HS-27A (cell line): ENCODE data around the gene PTPRT.

ENCODE experiments used
- DNase-seq: peaks from one replicate; pipeline ENCODE4 v3.0.0-alpha.2; 2012; ENCODE audit warnings: low read depth, missing footprints

PTPRT gene

DNA sequence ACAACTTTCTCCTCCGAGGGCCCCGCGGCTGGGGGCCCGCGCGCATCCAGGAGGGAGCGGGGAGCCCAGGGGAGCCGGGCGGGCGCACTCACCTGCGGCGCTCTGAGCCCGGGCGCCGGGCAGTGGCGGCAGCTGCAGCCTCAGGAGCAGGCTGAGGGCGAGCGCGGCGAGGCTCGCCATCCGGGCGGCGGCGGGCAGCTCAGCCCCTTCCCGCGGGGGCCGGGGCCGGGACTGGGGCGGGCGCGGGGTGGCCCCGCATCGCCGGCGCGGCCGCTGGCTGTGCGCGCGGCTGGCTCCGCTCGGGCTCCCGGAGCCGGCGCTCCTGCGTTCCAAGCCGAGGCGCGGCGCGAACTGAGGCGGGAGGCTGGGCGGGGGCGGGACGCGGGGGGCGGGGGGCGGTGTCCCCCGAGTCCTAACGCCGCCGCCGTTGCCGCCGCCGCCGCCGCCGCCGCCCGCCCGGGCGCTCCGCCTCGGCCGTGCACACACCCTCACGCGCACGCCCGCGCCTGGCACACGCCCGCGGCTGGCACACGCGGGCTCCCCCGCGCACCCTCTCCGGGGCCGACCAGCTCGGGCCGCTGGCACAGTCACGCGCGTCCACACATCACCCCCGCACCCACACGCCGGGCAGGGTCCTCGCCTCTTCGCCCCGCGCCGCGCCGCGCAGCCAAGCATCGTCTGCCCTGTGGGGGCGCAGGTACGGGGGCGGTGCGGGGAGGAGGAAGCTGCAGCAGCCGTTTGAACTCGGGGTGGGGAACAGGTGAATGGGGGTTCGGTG lies at the start of gene PTPRT:
TSS of gene PTPRT (minus strand) at position 353 of the 778 bp plus-strand sequence. CDS start at position 180, 173 bp downstream.
- no peak for DNase-seq

DNA sequence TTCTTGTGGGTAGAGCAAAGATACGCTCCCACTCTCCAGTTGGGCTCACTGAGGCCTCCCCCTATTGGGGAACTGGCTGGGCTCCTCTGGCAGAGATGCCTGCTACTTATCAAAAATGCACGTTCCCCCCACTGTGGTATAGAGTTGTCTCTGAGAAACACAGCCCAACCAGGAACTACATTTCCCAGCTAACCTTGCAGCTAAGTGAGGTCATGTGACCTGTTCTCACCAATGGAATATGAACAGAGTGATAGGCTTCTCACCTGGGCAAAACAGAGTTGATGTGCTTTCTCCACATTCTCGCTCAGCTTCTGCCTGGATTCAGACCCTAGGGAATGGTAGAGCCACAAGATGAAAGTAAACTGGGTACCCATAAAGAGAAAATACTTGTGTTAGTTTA lies 49.1 kb upstream of the PTPRT start:
- no peak for DNase-seq

DNA sequence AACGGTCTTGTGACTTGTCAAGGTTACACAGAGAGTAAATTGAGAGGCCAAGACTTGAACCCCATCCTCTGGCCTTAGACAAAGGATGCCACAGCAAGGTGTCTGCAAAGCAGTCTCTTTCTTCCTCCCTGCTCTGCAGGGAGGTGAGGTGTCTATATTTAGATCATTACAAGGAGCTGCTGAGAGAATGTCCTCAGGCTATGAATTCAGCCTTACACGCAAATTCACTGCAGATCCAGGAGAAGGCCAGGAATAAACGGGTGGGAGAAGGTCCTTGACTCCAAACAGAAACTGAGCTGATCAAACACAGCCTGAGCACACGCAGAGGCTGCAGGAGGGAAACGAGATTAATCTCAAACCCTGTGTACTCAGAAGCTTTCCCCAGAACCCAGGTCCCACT lies 48.6 kb upstream of the PTPRT start:
- DNase-seq = no peak

DNA sequence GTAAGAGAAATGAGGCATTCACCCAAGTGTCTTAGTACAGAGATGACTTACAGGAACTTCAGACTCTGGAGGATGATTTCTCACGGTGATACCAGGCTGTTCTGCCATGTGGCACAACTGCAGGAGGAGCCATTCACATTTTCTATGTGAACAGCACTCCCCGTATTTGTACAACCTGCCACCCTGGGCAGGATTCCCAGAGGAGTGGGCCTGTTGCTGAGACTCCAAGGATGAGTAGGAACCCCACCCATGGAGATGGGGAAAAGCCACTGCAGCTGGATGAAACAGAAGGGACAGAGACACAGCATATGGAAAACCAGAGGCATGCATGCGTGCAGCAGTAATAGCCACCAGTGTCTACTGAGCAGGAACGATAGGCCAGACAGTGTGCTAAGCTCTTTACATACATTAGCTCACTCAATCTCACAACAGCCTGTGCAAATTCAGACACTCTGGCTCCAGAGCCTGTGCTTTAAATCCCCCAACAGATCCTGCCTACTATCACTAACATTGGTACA lies 48.0 kb upstream of the PTPRT start:
- no peak for DNase-seq

DNA sequence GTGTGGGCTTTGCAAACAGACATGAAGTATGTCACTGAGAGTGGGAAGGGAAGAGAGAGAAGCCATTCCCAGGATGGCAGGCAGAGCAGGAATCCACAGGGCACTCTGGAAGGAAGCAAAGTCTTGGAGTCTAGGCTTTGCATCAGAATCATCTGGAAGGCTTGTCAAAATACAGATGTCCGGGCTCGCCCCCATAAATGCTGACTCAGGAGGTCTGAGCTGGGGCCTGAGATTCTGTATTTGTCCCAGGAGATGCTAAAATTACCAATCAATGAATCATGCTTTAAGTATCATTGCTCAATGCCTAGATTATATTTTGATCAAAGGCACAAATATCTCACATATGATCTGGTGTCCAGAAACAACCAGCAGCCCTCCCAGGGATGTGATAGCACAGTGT lies 46.3 kb upstream of the PTPRT start:
- DNase-seq = no peak

DNA sequence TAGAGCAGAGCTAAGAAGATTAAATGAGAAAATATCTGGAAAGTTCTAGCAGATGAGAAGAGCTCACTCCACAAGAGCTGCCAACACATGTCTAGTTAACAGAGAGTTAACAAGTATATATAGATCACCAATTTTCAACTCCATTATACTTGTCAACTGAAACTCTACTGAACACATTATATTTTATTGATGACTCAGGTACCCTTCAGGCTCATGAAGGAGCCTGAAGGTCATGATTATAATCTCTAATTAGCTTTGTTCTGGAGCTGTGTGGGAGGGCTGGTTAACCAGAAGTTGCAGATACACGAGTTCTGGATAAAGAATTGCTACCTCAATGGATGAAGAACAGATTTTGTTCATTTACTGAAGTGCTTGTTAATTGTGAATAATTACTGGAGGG lies 42.1 kb upstream of the PTPRT start:
- no peak for DNase-seq

DNA sequence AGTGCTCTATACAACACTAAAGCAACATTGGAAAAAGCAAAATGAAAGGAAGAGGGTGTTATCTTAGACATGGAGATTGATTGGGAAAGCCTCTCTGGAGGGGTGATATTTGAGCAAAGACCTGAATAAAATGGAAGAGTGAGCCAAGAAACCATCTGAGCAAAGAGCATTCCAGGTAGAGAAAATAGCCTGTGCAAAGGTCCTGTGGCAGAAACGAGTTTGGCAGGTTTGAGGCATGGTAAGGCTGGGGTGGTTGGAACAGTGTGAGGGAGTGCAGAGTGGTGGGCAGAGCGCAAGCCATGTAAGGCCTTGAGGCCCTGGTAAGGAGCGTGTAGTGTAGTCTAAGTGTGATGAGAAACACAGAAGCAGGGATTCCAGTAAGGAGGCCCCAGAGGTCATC lies 40.0 kb upstream of the PTPRT start:
- DNase-seq = no peak

DNA sequence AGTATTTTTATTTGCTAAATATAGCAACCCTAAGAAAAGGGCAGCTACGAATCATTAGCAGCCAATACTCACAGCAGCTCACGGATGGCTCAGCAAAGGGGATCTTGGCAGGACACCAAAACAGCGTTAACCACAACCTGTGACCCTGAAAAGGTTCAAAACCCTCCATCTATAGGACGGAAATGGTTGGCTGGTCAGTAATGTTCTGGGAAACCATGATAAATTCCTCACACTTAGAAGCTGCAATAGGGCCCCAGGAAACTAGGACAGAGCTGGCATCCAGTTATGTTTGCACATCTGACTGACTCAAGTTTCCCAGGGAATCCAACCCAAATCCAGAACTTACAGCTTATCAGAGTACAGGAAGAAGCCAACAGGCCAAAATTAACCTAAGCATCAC lies 30.9 kb upstream of the PTPRT start:
- DNase-seq = no peak

DNA sequence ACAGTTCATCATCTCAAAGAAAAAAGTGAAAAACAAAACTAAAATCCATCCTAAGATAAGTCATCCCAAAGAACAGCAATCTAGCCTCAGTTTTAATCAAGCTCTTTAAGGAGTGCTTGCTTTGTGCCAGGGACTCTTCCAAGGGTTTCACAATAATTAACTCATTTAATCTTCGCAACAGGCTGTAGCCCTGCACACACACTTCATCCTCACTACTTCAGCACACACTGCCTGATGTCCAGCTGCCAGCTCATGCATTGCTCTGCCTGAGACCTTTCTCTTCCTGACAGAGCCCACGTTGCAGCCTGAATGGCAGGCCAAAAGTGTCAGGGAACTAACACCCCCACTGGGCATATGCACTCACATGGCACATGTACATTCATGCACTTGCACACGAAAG lies 21.2 kb upstream of the PTPRT start:
- DNase-seq = no peak

DNA sequence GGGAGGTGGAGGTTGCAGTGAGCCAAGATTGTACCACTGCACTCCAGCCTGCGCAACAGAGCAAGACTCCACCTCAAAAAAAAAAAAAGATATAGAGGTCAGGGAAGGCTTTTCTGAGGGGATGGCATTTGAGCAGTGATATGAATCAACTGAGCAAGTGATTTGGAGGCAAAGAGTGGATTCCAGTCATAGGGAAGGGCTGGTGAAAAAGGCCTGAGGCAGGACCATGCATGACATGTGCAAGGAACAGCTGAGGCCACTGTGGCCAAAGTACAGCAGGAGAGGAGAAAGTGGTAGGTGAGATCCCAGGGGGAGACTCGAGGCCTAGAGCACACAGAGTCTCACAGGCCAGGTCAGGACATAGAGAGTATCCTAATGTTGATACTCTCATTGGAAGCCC lies 20.1 kb upstream of the PTPRT start:
- no peak for DNase-seq

DNA sequence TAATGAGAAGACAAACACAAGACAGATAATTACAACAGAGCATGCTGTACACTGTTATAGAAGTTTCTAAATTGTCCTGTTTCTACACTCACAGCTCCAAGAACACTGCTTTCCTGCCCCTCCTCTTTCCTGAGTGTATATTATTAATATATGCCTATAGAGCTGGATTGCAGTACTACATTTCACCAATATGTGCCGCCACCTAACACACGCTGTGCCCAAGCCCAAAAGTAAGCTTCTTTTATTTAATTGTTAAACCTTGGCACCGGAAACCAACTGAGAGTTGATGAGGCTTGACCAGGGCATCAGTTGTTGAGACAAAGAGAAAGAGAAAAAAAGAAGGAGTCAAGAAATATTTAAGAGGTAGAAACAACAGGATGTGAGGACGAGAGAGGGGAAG lies 16.0 kb upstream of the PTPRT start:
- no peak for DNase-seq

DNA sequence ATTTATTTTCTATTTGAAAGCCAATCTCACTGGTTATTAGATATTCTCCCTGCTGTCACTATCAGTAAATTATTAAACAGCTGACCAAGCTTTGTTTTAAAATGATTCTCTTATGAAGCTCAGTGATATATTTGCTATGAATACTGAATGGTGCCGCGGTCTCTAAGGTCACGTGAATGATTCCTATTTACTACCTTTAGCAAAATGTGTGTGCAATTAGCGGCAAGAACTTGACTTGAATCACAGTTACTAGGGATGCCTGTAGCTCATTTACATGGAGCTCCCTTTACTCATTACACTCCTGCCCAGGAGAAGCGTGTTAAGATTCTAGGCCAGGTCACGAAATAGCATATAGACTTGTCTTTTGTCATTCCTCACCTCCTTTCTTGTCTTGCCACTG lies 12.4 kb upstream of the PTPRT start:
- DNase-seq = no peak

DNA sequence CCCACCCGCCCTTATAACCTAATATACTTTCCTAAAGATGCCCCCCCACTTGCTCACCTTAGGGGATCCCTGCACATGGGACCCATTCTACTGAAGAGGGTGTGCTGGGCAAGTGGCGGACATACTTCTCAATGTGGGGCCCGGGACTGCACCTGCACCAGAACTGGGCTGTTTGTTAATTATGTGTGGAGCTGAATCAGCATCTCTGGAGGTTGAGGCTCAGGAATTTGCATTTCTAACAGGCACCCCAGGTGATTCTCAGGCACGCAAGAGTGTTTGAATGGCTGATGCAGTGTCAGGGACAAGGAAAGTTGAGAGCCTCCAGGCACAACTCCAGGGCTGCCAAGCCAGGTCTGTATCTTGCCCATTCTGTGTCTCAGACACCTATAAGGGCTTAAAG lies 8.9 kb upstream of the PTPRT start:
- no peak for DNase-seq

DNA sequence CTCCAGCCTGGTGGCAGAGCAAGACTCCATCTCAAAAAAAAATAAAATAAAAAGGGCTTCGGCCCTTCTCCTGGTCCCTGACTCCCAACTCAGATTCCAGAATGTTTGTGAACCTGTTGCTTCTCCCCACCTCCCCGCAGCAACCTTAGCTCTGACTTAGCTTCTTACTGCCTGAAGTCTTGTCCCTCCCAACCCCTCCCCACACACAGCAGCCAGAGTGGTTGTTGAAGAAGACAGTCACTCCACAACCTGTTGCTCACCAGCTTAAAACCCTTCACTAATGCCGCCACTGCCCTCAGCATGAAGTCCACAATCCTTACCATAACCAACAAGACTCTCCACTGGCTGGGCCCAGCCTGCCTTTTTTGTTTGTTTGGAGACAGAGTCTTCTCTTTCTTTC lies 6.5 kb upstream of the PTPRT start:
- no peak for DNase-seq

DNA sequence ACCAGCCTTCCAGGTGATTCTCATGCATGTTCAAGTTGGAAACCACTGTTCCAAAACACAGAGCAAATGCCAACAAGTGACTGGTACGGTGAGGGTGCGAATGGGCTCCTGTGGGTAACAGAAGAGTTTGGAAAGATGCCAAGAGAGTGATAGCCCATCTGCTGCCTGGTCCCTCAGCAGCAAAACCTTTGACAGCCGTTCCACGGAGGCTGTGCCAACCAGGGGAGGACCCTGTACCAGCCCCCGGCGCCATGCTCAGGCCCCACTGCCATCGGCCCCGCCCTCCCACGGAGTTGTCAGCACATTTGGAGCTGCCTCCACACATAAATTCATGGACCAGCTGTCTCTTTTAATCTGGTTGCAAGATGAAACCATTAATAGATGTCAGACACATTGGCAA lies 4.4 kb upstream of the PTPRT start:
- DNase-seq = no peak

DNA sequence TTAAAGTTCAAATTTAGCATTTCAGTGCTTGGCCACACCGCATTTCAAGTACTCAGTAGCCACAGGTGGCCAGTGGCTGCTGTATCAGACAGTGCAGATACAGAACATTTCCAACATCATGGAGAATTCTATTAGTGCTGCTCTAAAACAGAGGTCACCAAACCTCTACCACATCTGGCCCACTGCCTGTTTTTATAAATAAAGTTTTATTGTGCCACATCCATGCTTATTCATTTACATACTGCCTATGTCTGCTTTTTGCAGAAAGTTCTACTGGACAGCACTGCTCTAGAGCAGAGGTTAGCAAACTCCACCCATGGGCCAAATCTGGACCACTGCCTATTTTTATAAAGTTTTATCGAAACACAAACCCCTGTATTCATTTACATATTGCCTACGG lies 3.7 kb upstream of the PTPRT start:
- no peak for DNase-seq

DNA sequence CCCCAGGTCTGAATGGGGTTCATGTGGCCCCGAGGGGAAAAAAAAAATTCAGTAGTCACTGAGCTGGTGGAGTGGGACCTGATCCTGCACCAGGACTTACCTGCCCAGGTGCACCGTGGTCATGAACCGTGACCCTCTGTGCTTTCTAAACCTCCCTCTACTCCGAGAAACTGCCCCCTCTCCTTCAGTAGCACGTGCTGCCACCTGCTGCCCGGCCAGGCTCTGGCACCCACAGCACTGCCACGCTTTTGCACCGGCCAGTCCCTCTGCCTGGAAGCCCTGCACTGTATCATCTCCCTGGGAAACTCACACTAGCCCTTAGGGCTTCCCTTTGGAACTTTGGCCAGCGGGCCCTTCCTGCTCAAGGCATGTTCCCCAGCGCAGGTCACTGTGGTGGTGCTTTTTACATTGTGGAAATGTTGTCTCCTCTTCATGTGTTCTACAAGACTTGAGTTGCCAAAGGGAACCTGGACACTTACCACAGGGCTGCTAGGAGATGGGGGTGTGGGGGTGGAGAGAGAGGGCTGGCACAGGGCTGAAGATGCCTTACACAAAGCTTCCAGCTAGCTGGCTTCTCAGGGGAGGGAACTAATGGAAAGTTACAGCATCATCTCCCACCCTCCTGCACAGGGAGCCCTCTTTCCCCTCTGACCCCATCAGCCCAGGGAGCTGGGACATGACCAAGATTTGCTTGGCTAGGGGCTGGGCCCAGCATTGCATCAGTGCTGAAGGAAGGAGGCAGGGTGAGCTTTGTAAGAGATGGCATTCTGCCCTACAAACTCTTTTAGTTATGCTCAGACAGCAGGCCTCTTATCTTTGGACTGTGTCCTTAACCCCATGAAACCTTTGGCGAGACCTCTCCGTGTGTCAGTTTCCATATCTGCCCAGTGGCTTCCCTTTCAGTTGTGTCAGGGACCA lies 2.5 kb upstream of the PTPRT start:
- DNase-seq = no peak

DNA sequence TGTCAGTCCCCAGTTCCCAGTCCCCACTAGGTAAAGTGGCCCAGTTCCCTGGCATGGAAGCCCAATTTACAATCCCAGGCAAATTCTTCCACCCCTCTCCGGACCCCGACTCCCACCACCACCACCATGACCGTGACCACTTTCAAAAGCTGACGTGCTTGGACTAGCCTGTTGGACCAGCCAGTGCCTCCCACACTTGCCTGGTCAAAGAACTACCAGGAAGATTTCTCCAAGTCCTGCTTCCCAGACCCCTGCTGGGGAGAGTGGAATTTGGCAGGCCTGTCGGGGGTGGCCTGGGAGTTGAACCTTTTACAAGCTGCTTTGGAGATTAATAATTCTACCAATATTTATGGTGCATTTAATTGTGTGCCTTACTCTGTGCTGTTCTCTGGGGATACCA lies 1.4 kb upstream of the PTPRT start:
- DNase-seq = no peak

DNA sequence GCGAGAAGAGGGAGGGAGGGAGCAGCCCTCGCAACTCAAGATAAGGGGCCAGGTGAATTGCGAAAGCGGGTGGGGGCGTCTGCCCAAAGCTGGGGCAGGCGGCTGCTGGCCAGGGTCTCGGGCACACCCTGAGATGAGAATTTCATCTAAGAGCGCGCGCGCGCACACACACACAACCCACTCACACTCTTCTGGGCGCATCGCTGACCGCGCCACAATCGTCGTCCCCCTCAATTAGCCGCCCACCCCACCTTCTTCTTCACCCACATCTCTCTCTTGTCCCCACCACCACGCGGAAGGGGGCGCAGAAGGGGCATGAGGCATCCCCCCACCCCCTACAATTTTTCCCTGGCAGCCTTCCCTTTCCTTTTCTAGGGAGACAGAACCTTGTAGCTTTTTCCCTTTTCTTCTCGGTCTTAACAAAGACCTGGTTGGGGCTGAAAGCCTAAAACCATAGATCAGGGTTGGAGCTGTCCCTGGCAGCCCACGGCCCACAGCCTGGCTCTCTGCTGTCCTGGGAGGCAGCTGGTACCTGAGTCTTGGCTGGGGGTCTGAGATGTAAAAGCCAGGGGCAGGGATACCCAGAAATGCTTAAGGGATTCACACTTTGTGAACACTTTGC lies 737 bp upstream of the PTPRT start:
- no peak for DNase-seq

DNA sequence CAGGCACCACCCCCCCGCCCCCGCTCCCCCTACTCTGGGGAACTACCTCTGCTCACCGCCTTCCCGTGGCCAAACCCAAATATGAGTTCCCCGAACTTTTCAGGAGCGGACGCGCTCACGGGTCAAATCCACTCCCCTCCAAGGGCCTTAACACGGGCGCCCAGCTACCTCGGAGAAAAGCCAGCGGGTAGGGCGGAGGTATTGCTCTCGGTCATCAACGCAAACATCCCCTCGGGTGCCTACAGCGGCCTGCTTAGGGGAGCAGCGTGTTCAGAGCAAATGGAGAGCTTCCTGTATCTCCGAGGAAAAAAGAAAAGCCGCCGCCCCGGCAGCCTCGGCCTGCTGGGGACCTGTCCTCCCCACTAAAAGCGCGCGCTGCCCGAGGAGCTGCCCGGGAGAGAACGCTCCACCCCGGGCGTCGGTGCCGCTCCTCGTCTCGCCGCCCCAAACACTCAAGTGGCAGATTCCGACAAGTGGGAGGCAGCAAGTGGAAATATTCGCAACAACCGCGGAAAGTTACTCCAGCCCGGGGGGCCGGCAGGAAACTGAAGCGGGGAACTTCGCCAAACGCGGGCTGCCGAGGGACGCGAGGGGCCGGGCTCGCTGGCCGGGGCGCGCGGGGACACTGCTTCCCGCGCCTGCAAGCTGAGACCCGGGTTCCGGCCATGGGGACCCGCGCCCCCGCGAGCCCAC lies 699 bp downstream of the PTPRT start:
- no peak for DNase-seq

DNA sequence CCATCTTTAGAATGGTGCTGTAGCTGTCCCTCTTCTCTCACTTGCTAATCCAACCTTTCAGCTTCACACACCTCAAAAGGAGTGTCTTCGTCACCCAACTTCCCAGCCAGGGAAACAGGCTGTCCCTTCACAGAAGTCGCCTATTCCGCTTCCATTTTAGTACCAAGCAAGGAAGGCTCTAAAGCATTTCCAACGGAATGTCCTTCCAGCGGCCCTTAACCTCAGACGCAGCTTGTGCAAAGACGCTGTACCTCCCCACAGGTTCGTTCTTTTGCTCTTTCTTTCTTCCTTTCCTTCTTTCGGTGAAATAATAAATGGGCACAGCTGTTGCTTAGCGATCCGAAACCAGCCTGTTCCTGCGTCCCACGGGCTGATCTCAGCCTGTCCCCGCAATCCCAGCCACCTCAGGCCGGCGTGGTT lies 1.5 kb downstream of the PTPRT start:
- no peak for DNase-seq
